AG04449 (cell line): Measurements from ENCODE around the gene SCUBE2.

ENCODE experiments used
- CTCF ChIA-PET: fragments of 350-600 bp; formaldehyde crosslinking; extraction: SDS; loops from one replicate; lab custom pipeline; 2021; ENCODE audit warnings: antibody characterized with exemption; lab: Yijun Ruan, JAX
- POLR2A ChIA-PET: fragments of 400-600, 350-600 bp; formaldehyde crosslinking; extraction: SDS; loops from one replicate; lab custom pipeline; 2020; ENCODE audit warnings: antibody characterized with exemption, inconsistent platforms; lab: Yijun Ruan, JAX
- DNase-seq: peaks from one replicate; pipeline ENCODE4 v3.0.0-alpha.2; 2010; ENCODE audit warnings: low read depth, low spot score
- H3K4me3 ChIP-seq: 2 replicates; pipeline ENCODE4 v1.5.1; 2011; ENCODE audit warnings: low read depth, mild to moderate bottlenecking, control low read depth, low read length
- TF ChIP-seq, protein P1 (sequence below): IDR thresholded peaks from one replicate; pipeline ENCODE4 v1.5.1; 2011; ENCODE audit warnings: mild to moderate bottlenecking, moderate library complexity, low read length, control low read depth, inconsistent platforms; ENCODE audit not compliant: insufficient read depth; ENCODE audit errors: missing control alignments

The SCUBE2 gene

DNA sequence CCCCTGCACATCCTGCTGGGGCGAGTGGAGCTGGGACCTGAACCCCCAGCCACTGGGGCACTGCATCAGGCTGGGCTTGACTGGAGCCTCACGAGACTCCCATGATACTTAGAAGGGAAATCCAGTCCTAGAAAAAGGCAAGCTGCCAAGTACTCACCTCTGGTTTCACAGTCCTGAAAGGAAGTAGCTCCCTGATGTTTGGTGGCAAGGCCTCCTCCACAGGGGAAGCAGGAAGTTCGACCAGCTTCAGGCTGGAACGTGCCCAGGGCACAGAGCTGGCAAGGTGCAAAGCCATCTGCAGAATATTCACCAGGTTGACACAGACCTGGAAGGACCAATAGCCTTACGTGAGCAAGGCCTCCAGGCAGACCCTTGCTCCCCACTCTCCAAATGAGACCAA lies 60.8 kb downstream of the SCUBE2 start:
- ChIA-PET POLR2A (no interaction called here), CTCF (interaction anchor here (13.3 kb wide), 1 partner anchor 15 kb away, joined by 128 read pairs; no protein-coding TSS in a partner anchor)
- TF ChIP-seq, protein P1, sequence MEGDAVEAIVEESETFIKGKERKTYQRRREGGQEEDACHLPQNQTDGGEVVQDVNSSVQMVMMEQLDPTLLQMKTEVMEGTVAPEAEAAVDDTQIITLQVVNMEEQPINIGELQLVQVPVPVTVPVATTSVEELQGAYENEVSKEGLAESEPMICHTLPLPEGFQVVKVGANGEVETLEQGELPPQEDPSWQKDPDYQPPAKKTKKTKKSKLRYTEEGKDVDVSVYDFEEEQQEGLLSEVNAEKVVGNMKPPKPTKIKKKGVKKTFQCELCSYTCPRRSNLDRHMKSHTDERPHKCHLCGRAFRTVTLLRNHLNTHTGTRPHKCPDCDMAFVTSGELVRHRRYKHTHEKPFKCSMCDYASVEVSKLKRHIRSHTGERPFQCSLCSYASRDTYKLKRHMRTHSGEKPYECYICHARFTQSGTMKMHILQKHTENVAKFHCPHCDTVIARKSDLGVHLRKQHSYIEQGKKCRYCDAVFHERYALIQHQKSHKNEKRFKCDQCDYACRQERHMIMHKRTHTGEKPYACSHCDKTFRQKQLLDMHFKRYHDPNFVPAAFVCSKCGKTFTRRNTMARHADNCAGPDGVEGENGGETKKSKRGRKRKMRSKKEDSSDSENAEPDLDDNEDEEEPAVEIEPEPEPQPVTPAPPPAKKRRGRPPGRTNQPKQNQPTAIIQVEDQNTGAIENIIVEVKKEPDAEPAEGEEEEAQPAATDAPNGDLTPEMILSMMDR = no peak
- H3K4me3 ChIP-seq = no peak overlapping the region
- DNase-seq = no peak

DNA sequence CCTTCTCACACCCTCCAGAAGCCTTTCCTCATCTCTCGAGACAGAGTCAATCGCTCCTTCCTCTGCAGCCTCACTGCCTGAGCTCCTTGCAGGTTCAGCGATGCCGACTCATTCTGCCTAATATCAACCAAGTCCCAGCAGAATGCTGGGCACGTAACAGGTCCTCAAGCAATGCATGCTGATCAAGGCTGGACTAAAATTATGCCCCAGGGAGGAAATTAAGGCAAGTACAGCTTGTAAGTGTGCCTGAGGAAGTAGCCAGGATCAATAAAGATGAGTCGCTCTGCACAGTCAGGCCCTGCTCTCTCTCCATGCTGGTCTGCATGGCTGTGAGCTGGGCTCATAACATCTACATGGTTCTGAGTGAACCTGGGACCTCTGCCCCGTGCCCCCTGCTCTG lies 62.0 kb downstream of the SCUBE2 start:
- H3K4me3 ChIP-seq = no peak overlapping the region
- no peak for DNase-seq
- TF ChIP-seq, protein P1 = no peak
- ChIA-PET CTCF (interaction anchor here (0.6 to 13.3 kb wide), 3 partner anchors 8 to 74 kb away, joined by 3 to 128 read pairs (median 3); no protein-coding TSS in a partner anchor), POLR2A (no interaction called here)

DNA sequence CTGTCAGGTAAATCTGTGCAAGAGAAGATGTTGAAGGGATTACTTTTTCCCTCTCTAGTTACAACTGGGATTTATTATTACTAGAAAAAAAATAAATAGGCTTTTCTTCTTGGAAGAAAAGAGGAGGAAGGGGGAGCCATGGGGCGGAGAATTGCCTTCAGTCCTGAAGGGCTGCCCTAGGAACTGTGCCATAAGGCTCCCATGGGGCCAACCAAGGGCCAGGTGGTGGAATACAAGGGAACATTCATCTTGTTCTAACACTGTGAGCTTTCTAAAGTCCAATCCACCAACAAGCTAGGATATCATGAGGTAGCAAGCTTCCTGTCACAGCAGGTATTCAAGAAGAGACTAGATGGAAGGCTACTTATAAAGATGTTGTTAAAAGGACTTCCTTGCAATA lies 62.8 kb downstream of the SCUBE2 start:
- H3K4me3 ChIP-seq = no peak overlapping the region
- ChIA-PET CTCF (interaction anchor here (1.5 to 13.3 kb wide), 2 partner anchors 9 to 13 kb away, joined by 3 to 128 read pairs; no protein-coding TSS in a partner anchor), POLR2A (no interaction called here)
- no peak for DNase-seq
- TF ChIP-seq, protein P1 = no peak

DNA sequence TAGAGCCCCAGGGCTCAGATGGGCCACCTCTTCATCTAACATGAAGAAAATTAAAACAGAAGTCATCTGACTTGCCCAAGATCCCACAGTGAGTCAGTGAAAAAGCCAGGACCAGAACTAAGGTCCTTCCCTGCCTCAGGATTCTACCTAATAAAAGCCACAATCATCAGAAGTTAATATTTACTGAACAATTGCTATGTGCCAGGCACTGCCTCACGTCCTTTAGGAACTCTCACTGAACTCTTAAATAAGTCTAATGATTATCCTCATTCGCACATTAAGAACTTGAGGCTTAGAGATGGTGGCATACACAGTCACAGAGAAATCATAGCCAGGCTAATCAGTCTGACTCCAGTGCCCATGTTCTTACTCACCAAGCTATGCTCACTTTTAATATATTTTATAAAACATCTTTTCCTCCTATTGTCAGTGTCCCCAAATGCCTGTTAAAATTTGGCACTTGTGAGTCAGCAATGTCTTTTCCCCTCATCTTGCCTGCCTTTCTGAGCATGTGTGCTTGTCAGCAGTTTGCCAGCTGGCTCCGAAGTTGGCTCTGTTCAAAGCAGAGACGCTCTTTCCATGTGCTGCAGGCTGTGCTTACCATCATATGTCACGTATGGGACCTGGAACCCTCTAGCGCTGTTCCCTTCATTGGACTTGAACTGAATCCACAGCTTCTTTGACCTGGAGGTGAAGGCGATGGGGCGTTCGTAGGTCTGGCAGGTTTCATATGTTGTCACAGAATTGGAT lies 66.1 kb downstream of the SCUBE2 start:
- ChIA-PET POLR2A (no interaction called here), CTCF (interaction anchor here (0.8 to 13.3 kb wide), 6 partner anchors 8 to 115 kb away, joined by 3 to 128 read pairs (median 3); no protein-coding TSS in a partner anchor)
- no peak for DNase-seq
- H3K4me3 ChIP-seq = no peak overlapping the region
- TF ChIP-seq, protein P1 = no peak

DNA sequence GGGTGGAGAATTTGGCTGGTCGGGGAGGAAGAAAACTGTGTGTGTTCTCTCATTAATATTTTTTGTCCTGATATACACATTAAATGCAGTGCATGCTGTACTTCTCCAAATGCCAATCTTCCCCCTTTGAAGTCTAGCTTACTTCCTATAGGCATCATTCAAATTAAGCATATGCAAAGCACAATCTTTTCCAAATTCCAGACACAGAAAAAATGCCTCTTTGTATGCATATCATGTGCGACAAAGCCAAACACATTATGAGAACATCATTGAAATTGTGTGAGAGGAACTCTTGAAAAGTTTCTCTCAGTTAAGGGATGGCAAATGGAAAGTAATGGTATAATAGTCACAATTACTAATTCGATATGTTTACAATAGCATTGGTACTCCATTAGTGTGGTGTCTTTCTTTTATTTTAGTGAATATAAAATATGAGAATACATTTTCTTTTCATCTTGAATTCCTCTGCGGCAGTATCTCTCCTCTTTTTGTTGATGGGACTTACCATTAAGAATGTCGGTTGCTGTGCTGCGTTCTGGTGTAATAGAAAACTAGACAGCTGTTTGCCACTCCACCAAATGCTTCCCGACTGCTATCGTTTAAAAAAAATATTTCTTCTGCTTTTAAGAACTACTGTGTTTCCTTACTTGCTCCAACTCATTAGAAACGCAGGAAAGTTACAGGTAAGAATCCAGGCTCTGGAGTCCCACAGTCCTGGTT lies 68.3 kb downstream of the SCUBE2 start:
- no peak for DNase-seq
- ChIA-PET POLR2A (no interaction called here), CTCF (interaction anchor here (1.0 to 13.3 kb wide), 7 partner anchors 8 to 117 kb away, joined by 3 to 128 read pairs (median 3); no protein-coding TSS in a partner anchor)
- TF ChIP-seq, protein P1 = no peak
- H3K4me3 ChIP-seq = no peak overlapping the region

DNA sequence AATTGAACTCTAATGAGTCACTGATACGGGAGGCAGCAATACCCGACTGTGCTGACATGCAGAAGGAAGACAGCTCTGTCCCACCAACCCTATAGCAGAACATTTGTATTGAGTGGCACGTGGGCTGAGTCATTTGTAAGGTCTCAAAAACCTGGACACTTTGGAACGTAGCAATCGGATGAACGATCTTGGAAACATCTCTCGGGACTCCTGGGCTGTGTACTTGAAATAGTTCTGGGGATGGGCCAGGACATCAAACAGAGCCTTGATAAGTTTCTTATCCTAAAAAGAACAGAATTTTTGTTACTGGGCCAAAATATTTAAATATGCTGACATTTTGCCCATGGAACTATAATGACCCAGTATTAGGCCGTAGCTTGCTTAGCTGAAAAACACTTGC lies 70.5 kb downstream of the SCUBE2 start:
- POLR2A ChIA-PET = no interaction called here

More for the DNA sequence above, 70.5 kb downstream of the SCUBE2 start:
- CTCF ChIA-PET = interaction anchor here (8.7 kb wide), 1 partner anchor 119 kb away, joined by 162 read pairs; no protein-coding TSS in a partner anchor
- no peak overlapping the region for H3K4me3 ChIP-seq
- TF ChIP-seq, protein P1 = no peak
- DNase-seq = no peak
